Peyer's patch (tissue), 4 donors: ENCODE data around the gene HOXA4. TPM values are rescaled to one million over a fixed set of nuclear protein-coding genes. Genes with fewer than 3 reads are reported as not detected.
A peak's percentile ranks its signal among the peaks of the same experiment; 100 is the strongest.

Experiments used
- DNase-seq, 3 donors: peaks; one replicate each; pipeline ENCODE4 v3.0.0-alpha.2; 2017 to 2019
- H3K27ac ChIP-seq, 4 donors: fragments of 200-600 bp; sonication (generic); one replicate each; pipeline ENCODE4 v1.5.1; 2016 to 2019
- H3K27me3 ChIP-seq, 2 donors: fragments of 200-600 bp; sonication (generic); one replicate each; pipeline ENCODE4 v1.5.1; 2019
- H3K36me3 ChIP-seq, 3 donors: fragments of 200-600 bp; sonication (generic); one replicate each; pipeline ENCODE4 v1.5.1; 2016 to 2019
- H3K4me1 ChIP-seq, 4 donors: fragments of 200-600 bp; sonication (generic); one replicate each; pipeline ENCODE4 v1.5.1; 2016 to 2019
- H3K4me3 ChIP-seq, 4 donors: fragments of 200-600 bp; sonication (generic); 1 replicate in 3 of 4; 2 replicates in 1 of 4; pipeline ENCODE4 v1.5.1; 2016 to 2019; ENCODE audit warnings: mild to moderate bottlenecking in 1 of 4
- H3K9me3 ChIP-seq, 4 donors: fragments of 200-600 bp; sonication (generic); one replicate each; pipeline ENCODE4 v1.5.1; 2016 to 2019; ENCODE audit warnings: mild to moderate bottlenecking in 1 of 4
- CTCF ChIP-seq, 6 experiments: fragments of 450-650 bp in 4 of 6; fragments of 200-600 bp in 2 of 6; sonication (generic) in 1 of 6; IDR thresholded peaks; one replicate each; pipeline ENCODE4 v1.5.1; 2017 to 2019; ENCODE audit warnings: antibody characterized with exemption in 6 of 6, mild to moderate bottlenecking in 3 of 6, moderate library complexity in 1 of 6
- POLR2A ChIP-seq, 2 donors: fragments of 450-650 bp; IDR thresholded peaks; one replicate each; pipeline ENCODE4 v1.5.1; 2017; ENCODE audit warnings: antibody characterized with exemption in 2 of 2, mild to moderate bottlenecking in 2 of 2, moderate library complexity in 2 of 2
- total RNA-seq, 4 donors: library from RNA; depleted of rRNA; stranded (reverse); fragments of >200 nt; gene quantifications; one replicate each; pipeline ENCODE4 v1.1.0, GENCODE V29; 2016

The HOXA4 gene
- total RNA-seq, 4 donors from 2014 or later, result 2.6 to 11.5 (median 5.9) TPM

- Histone ChIP-seq H3K27me3 (no peaks in the 10 kb centered on the region), H3K9me3 (no peaks in the 10 kb centered on the region), H3K27ac (no peak overlapping the region), H3K4me3 (peak overlapping the region in 2 of 4 donors; percentile 3 to 11), H3K4me1 (no peaks in the 10 kb centered on the region), H3K36me3 (no peaks in the 10 kb centered on the region)
- no peak for DNase-seq
- TF ChIP-seq CTCF (IDR thresholded peaks at IDR 0.05), result no peak
- TF ChIP-seq POLR2A (IDR thresholded peaks at IDR 0.05), result no peak
Measured at GRCh38 chr7:27088002-27088922, 42.3 kb downstream of the HOXA4 start.

- no peak overlapping the region for H3K27ac ChIP-seq
- no peak for DNase-seq
- no peak overlapping the region for H3K4me3 ChIP-seq
- H3K36me3 ChIP-seq, result no peaks in the 10 kb centered on the region
- TF ChIP-seq POLR2A (IDR thresholded peaks at IDR 0.05) (no peak), CTCF (IDR thresholded peaks at IDR 0.05) (no peak)
- no peaks in the 10 kb centered on the region for H3K27me3 ChIP-seq
- H3K9me3 ChIP-seq, result no peaks in the 10 kb centered on the region
- no peaks in the 10 kb centered on the region for H3K4me1 ChIP-seq
Measured at GRCh38 chr7:27083646-27084045, 46.9 kb downstream of the HOXA4 start.

- TF ChIP-seq POLR2A (IDR thresholded peaks at IDR 0.05), result no peak
- TF ChIP-seq CTCF (IDR thresholded peaks at IDR 0.05), result no peak
- no peaks in the 10 kb centered on the region for H3K36me3 ChIP-seq
- no peaks in the 10 kb centered on the region for H3K27me3 ChIP-seq
- H3K4me3 ChIP-seq, result no peak overlapping the region
- H3K9me3 ChIP-seq, result no peaks in the 10 kb centered on the region
- no peaks in the 10 kb centered on the region for H3K4me1 ChIP-seq
- no peak for DNase-seq
- H3K27ac ChIP-seq, result no peak overlapping the region
Measured at GRCh38 chr7:27082171-27082570, 48.4 kb downstream of the HOXA4 start.

GRCh38 chr7:27080844-27081436, 49.6 kb downstream of the HOXA4 start:
- H3K4me1 ChIP-seq, result no peaks in the 10 kb centered on the region
- DNase-seq, result no peak
- no peaks in the 10 kb centered on the region for H3K36me3 ChIP-seq
- H3K27ac ChIP-seq, result no peak overlapping the region
- no peaks in the 10 kb centered on the region for H3K27me3 ChIP-seq
- H3K4me3 ChIP-seq, result no peak overlapping the region
- H3K9me3 ChIP-seq, result no peaks in the 10 kb centered on the region
- no peak for TF ChIP-seq CTCF (IDR thresholded peaks at IDR 0.05)
- TF ChIP-seq POLR2A (IDR thresholded peaks at IDR 0.05), result no peak

GRCh38 chr7:27079234-27079975, 51.2 kb downstream of the HOXA4 start:
- DNase-seq, result no peak
- H3K36me3 ChIP-seq, result no peaks in the 10 kb centered on the region
- H3K4me3 ChIP-seq, result no peak overlapping the region
- no peaks in the 10 kb centered on the region for H3K9me3 ChIP-seq
- no peak for TF ChIP-seq CTCF (IDR thresholded peaks at IDR 0.05)
- no peak for TF ChIP-seq POLR2A (IDR thresholded peaks at IDR 0.05)
- no peaks in the 10 kb centered on the region for H3K4me1 ChIP-seq
- H3K27ac ChIP-seq, result no peak overlapping the region
- no peaks in the 10 kb centered on the region for H3K27me3 ChIP-seq
